HL-60/S4 treated with phorbol 12-myristate 13-acetate at 8.2 ng/mL for 4 days and 3 days (cell line): ENCODE data around the gene AFDN.

Experiments used
- in situ Hi-C: fragments of 300-500 bp; cut with MboI; formaldehyde crosslinking; loops from 2 replicates; pipeline ENCODE4 v1.15.0; 2022; ENCODE audit warnings: low sequenced_read_pairs

Gene AFDN

GRCh38 chr6:167811442-167812087 lies 15.1 kb upstream of the AFDN start:
- in situ Hi-C loops, result no loop called here

DNA sequence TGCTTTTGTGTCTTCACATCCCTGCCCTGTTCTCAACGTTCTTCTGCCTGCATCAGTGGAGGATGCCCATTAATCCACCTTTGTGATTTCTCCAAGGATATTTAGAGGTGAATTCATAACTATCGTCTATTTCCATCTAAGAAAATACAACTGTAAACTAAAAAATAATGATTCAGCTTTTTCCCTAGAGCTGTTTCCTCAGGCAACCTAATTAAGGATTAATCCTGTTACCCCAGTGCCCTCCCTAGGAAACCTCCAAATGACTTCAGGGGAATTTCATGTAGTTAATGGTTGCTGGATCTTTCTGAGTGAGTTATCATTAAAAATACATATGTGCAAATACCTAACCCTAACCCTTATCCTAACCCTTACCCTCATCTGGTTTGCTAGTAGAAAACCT lies 14.6 kb upstream of the AFDN start:
- in situ Hi-C loops, result no loop called here

DNA sequence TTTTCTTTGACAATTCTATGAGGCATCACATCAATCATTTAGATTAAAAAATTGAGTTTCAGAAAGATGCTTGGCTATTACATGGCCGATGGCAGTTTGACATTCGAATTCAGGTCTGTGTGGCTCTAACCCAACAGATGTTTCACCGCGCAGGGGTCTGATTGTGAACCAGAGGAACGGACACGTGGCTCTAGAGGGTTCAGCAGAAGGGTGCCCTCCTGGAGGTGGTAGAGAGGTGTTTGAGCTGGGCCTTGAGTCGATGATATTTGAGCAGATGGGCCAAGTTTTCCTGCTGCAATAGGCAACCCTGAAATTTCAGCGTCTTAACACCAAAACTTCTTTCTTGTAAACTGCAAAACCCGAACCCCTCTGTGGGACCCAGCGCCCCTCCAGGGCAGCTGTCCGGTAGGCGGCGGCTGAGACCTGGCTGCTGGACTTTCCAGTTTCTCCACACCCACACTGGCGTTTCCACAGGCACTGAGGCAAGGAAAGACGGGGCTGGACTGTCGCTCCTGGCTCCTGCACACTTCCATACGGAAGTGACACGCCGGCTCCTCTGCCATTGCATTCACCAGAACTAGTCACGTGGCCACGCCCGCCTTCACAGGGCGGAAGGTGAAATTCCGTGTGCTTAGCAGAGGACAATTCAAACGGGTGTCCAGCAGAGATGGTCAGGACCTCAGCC lies 11.3 kb upstream of the AFDN start:
- in situ Hi-C loops, result no loop called here

DNA sequence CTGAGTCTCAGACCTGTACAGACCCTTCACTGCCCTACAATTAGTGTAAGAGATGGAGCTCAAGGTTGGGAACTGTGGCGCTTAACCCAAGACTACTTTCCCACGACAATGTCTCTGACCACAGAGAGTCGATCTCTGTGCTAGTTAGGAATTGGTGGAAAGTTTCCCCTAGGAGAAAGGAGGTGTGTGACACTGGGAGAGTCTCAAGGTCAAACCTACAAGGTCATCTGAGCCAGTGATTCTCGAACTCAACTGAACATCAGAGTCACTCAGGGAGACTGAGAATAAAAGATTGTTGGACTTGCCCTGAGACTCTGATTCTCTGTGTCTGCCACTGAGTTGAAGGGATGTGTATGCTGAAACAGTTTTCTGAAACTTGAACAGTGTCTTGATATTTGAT lies 9.7 kb upstream of the AFDN start:
- in situ Hi-C loops, result no loop called here

DNA sequence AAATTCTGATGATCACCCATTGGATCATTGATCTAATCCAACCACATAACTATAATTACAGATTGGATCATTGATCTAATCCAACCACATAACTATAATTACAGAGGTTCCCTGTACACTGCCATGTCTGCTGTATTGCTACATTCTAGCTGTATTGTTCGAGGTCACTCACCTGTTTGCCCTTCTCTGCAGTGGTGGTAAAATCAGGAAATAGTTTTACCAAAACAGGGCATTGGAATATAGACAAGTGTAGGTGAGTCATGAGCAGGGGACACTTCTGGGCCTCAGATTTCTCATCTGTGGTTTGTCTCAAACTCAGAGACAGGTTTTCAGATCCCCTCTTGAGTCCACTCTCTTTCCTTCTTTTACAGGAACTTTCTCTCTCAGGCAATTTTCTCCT lies 9.0 kb upstream of the AFDN start:
- in situ Hi-C loops, result no loop called here

DNA sequence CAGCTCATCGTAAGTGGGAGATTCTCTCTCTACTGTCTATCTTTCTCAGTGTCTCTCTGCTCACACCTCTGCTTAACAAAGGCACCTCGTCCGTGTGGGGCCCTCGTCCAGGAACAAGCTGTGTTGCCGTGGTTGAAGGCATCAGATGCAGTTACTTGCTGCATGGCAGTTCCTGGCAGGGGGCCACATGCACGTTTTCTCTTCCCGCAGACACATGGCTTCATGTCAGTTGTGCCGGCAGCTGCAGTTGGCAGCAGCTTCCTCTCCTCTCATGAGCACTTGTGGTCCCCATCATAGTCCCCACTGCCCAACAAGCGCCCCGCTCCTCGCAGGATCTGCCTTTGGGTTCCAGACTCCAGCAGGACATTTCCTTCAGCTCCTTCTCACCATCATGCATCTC lies 7.1 kb upstream of the AFDN start:
- in situ Hi-C loops, result no loop called here

GRCh38 chr6:167820681-167821080 lies 6.0 kb upstream of the AFDN start:
- in situ Hi-C loops, result no loop called here

GRCh38 chr6:167824591-167825331 lies 1.9 kb upstream of the AFDN start:
- in situ Hi-C loops, result no loop called here

DNA sequence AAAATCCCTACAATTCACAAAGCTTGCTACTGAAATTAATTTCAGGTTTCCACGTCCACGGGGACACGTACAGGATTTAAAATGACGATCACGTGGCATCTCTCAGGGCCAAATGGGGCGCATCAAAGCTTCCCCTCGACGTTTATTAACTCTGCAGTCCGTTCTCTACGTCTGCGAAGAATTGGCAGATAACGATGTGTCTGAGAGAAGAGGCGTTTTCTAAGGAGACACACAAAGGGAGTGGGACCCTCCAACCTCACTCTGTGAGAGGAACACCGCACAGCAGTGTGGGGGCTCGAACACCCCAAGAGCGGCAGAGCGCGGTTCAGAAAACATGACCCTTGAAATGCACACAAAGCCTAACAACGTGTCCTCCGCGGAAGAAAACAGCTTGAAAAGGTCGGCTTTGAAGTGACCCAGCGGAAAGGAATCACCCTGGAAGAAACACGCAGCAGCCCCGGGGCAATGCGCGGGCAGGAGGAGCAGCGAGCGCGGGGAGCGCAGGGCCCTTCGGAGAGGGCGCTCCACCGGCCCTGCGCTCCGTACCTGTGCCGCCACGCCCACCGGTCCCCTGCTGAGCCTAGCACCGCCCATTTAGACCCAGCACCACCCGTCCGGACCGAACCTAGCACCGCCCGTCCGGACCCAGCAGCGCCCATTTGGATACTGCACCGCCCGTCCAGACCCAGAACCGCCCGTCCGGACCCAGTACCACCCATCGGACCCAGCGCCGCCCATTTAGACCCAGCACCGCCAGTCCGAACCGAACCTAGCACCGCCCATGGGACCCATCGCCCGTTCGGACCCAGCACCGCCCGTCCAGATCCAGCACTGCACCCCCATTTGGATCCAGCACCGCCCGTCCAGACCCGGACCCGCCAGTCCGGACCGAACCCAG lies 1.1 kb upstream of the AFDN start:
- in situ Hi-C loops, result no loop called here

- in situ Hi-C loops, result no loop called here
Measured at GRCh38 chr6:167826230-167826895, 348 bp upstream of the AFDN start.

GRCh38 chr6:167827583-167828324 lies 1.0 kb downstream of the AFDN start:
- in situ Hi-C loops, result no loop called here

DNA sequence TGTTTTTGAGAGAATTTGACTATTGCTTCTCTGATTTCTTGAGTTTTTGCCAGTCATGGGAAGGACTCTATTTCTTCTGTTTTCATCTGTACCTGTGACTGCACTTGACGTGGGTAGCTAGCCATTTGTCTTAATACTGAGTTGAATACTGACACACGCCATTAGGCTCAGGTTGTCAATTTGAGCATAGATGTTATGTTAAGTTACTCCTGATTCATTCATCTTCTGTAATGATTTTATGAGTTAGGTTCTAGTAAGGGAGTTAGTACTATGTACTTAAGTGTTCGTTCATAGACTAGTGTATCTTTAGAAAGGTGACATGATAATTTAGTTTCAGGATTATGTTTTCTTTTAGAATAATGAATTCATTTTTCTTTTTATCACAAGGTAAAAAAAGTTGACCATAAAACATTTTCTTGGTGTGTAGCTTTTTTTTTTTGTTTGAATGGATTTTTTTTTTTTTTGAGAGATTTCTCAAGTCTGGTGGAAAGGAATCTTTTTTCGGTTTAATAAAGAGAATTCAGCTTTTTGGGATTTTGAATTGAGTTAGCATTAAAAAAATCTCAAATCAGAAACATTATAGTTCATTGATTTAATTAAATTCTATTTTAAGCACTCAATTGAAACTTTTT lies 1.7 kb downstream of the AFDN start:
- in situ Hi-C loops, result no loop called here

GRCh38 chr6:167829513-167829912 lies 2.8 kb downstream of the AFDN start:
- in situ Hi-C loops, result no loop called here

GRCh38 chr6:167831281-167831828 lies 4.6 kb downstream of the AFDN start:
- in situ Hi-C loops, result no loop called here

DNA sequence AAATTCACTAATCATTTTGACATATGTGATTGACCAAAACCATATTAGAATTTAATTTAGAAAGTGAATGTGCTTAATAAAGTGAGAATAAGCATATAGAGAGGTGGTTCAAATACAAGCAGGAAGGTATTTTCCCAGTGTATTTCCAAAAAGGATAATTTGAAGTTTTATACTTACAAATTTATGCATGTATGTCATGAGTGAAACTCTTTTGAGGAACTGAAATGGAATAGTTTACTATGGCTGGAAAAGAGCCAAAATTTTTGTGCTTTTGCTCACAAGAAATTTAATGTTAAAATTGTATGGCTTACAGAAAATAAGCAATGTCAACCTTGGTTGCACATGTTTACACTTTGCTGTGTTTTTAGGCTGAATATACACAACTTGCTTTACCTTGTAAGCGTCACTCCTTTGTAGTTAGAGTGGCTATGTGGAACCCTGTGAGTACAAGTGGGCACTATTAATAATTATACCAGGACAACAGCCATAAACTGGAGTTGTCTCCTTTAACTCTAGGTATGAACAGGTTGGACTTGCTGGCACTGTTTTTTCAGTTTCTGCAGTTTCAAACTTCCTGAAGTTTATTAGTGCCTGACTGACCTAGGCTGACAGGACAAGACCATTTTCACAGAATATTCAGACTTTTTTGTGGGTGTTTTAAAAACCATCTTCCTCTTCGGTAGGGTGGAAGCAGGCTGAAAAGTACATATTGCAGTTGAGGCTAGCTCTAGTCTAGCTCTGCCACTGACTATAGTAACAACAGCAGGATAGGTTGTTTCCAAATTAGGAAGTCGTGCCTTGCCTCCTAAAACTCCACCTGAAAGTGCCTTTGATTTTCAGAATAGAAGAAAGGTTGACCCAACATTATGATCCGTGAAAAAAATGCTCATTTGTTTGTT lies 6.0 kb downstream of the AFDN start:
- in situ Hi-C loops, result no loop called here

GRCh38 chr6:167833396-167833763 lies 6.7 kb downstream of the AFDN start:
- in situ Hi-C loops, result no loop called here

DNA sequence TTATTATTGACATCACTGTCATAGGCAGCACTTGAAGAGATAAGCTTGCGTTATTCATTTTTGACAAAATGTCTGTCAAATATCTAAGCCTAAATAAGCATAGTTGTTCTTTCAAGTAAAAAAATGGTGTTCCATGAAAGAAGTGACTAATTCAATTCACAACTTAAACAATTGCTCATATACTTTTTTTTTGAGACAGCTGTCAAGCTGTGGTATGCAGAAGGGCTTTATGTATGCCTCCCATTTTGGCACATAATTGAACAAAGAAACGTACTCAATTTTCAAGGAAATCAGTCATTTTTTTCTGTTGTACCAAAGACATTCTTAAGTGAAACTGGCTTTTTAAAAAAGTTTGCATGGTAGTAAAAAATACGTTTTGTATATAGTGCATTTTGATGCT lies 8.5 kb downstream of the AFDN start:
- in situ Hi-C loops, result no loop called here

GRCh38 chr6:167836721-167837120 lies 10.0 kb downstream of the AFDN start:
- in situ Hi-C loops, result no loop called here
